ENCODE data around the gene WDR88. TPM values are rescaled to one million over a fixed set of nuclear protein-coding genes. Genes with fewer than 3 reads are reported as not detected.
A peak's percentile ranks its signal among the peaks of the same experiment; 100 is the strongest.

WDR88 gene
- total and polyA plus RNA-seq, 2 of the 13 experiments (the other 11 are each of a cell fraction or from before 2014, with no cell fraction given): not detected

- TF ChIP-seq ZBTB4 (CRISPR knock-in tag; IDR thresholded peaks at IDR 0.05; ENCODE audit: borderline replicate concordance): no peak
- 0 out of 2 replicates have a peak, but pooled peaks have one; percentile 44 for TF ChIP-seq ZMYM2 (CRISPR knock-in tag; IDR thresholded peaks at IDR 0.05)
- peak; percentile 70 for TF ChIP-seq SMC3 (IDR thresholded peaks at IDR 0.05; ENCODE audit: low read length)
- no peak for TF ChIP-seq NONO (IDR thresholded peaks at IDR 0.05)
- TF ChIP-seq NONO (CRISPR knock-in tag; conservative IDR thresholded peaks at IDR 0.05): 0 out of 2 replicates have a peak, but pooled peaks have one; percentile 61
- peak; percentile 39; the same call in 1 of the 2 replicates for TF ChIP-seq ARNT2 (CRISPR knock-in tag; IDR thresholded peaks at IDR 0.05; ENCODE audit: low read depth)
- TF ChIP-seq ZNF44 (CRISPR knock-in tag; IDR thresholded peaks at IDR 0.05): no peak
- no peak for TF ChIP-seq ZNF652 (CRISPR knock-in tag; IDR thresholded peaks at IDR 0.05; ENCODE audit: borderline replicate concordance, low read depth)
- peak; percentile 73; the same call in 1 of the 2 replicates for TF ChIP-seq KAT8 (CRISPR knock-in tag; IDR thresholded peaks at IDR 0.05)
- TF ChIP-seq SALL1 (CRISPR knock-in tag; IDR thresholded peaks at IDR 0.05): peak; percentile 33; the same call in 1 of the 2 replicates
- no peak for TF ChIP-seq ZNF451 (CRISPR knock-in tag; IDR thresholded peaks at IDR 0.05)
- TF ChIP-seq SAP130 (CRISPR knock-in tag; IDR thresholded peaks at IDR 0.05; ENCODE audit: low read depth): peak; percentile 42
- no peak for TF ChIP-seq ZNF589 (CRISPR knock-in tag; conservative IDR thresholded peaks at IDR 0.05)
- TF ChIP-seq, protein P1, sequence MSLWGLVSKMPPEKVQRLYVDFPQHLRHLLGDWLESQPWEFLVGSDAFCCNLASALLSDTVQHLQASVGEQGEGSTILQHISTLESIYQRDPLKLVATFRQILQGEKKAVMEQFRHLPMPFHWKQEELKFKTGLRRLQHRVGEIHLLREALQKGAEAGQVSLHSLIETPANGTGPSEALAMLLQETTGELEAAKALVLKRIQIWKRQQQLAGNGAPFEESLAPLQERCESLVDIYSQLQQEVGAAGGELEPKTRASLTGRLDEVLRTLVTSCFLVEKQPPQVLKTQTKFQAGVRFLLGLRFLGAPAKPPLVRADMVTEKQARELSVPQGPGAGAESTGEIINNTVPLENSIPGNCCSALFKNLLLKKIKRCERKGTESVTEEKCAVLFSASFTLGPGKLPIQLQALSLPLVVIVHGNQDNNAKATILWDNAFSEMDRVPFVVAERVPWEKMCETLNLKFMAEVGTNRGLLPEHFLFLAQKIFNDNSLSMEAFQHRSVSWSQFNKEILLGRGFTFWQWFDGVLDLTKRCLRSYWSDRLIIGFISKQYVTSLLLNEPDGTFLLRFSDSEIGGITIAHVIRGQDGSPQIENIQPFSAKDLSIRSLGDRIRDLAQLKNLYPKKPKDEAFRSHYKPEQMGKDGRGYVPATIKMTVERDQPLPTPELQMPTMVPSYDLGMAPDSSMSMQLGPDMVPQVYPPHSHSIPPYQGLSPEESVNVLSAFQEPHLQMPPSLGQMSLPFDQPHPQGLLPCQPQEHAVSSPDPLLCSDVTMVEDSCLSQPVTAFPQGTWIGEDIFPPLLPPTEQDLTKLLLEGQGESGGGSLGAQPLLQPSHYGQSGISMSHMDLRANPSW (CRISPR knock-in tag; IDR thresholded peaks at IDR 0.05; ENCODE audit: borderline replicate concordance): 0 out of 2 replicates have a peak, but pooled peaks have one; percentile 25
- no peak for TF ChIP-seq MYC (CRISPR knock-in tag; IDR thresholded peaks at IDR 0.05; ENCODE audit: borderline replicate concordance)
- TF ChIP-seq RXRA (CRISPR knock-in tag; IDR thresholded peaks at IDR 0.05): peak; percentile 81
- TF ChIP-seq ELF1 (CRISPR knock-in tag; IDR thresholded peaks at IDR 0.05): peak; percentile 79
- no peak for TF ChIP-seq ZNF317 (CRISPR knock-in tag; IDR thresholded peaks at IDR 0.05)
- 0 out of 2 replicates have a peak, but pooled peaks have one; percentile 60 for TF ChIP-seq CCDC6 (CRISPR knock-in tag; IDR thresholded peaks at IDR 0.05)
- no peak for TF ChIP-seq JARID2 (CRISPR knock-in tag; IDR thresholded peaks at IDR 0.05; ENCODE audit: insufficient replicate concordance)
- 0 out of 2 replicates have a peak, but pooled peaks have one; percentile 39 for TF ChIP-seq DRAP1 (CRISPR knock-in tag; IDR thresholded peaks at IDR 0.05)
- TF ChIP-seq HMGA1 (CRISPR knock-in tag; conservative IDR thresholded peaks at IDR 0.05): no peak
- 0 out of 2 replicates have a peak, but pooled peaks have one; percentile 26 for TF ChIP-seq ZBTB25 (CRISPR knock-in tag; IDR thresholded peaks at IDR 0.05)
- 0 out of 4 replicates have a peak, but pooled peaks of 1 of the 2 experiments have one; percentile 38 for TF ChIP-seq KLF16 (CRISPR knock-in tag; IDR thresholded peaks at IDR 0.05)
Observed at GRCh38 chr19:33143897-33144405, 12.0 kb downstream of the WDR88 start (continued).
